Endothelial cell of umbilical vein (primary cell): ENCODE data around the gene MMP14. TPM values are rescaled to one million over a fixed set of nuclear protein-coding genes. Genes with fewer than 3 reads are reported as not detected.

Experiments
- BruUV-seq: library from RNA; stranded (reverse); fragments of 400-500 nt; replicated peaks from 2 replicates; lab custom pipeline; 2021; lab: Mats Ljungman, UMichigan
- CTCF ChIA-PET: fragments of 300-600, 350-600 bp; sonication (Branson Sonifier 250); formaldehyde crosslinking; loops from one replicate; lab custom pipeline; 2021; ENCODE audit warnings: antibody characterized with exemption, inconsistent platforms; lab: Charles Lee
- POLR2A ChIA-PET: fragments of 300-600, 350-600 bp; sonication (Branson Sonifier 250); formaldehyde crosslinking; loops from one replicate; lab custom pipeline; 2021; ENCODE audit warnings: antibody characterized with exemption, inconsistent platforms; lab: Charles Lee
- DNase-seq: peaks from one replicate; pipeline ENCODE4 v3.0.0-alpha.2; 2011; ENCODE audit warnings: low read depth, low spot score
- FAIRE-seq: peaks from 2 replicates; lab custom pipeline; 2011; peaks lifted over from hg19 to GRCh38; lab: Jason Lieb, UNC
- H2AFZ ChIP-seq: 2 replicates; pipeline ENCODE4 v1.6.0; 2012; ENCODE audit warnings: low read depth, low read length, control low read depth, inconsistent platforms
- H3K27ac ChIP-seq: 2 replicates; pipeline ENCODE4 v1.5.1; 2011; ENCODE audit warnings: low read depth, mild to moderate bottlenecking, control low read depth, low read length, moderate library complexity; ENCODE audit not compliant: insufficient read depth
- H3K27me3 ChIP-seq, 2 experiments: 2 replicates each; pipeline versions ENCODE4 v1.6.0 to v1.6.1; 2011; ENCODE audit warnings: low read length in 2 of 2, mixed read lengths in 1 of 2; ENCODE audit not compliant: control insufficient read depth in 2 of 2, insufficient read depth in 2 of 2
- H3K36me3 ChIP-seq, 2 experiments: 2 replicates in 1 of 2; 3 replicates in 1 of 2; pipeline ENCODE4 v1.5.1; 2011; ENCODE audit warnings: low read length in 2 of 2, mild to moderate bottlenecking in 1 of 2, moderate library complexity in 1 of 2; ENCODE audit not compliant: control insufficient read depth in 2 of 2, insufficient read depth in 2 of 2; ENCODE audit errors: extremely low read depth in 1 of 2
- H3K4me1 ChIP-seq: 3 replicates; pipeline ENCODE4 v1.5.1; 2011; ENCODE audit warnings: mild to moderate bottlenecking, low read length; ENCODE audit not compliant: control insufficient read depth, insufficient read depth; ENCODE audit errors: extremely low read depth
- H3K4me2 ChIP-seq: 2 replicates; pipeline ENCODE4 v1.6.1; 2011; ENCODE audit warnings: low read length, control low read depth, mixed read lengths; ENCODE audit not compliant: insufficient read depth
- H3K4me3 ChIP-seq, 3 experiments: fragments of 200-600 bp in 1 of 3; sonication (generic), shearing (Covaris generic) in 1 of 3; replicated peaks in 1 of 3; 2 replicates each; pipeline ENCODE4 v1.5.1; 2011 to 2016; ENCODE audit warnings: control low read depth in 3 of 3, low read length in 3 of 3, mild to moderate bottlenecking in 2 of 3, inconsistent platforms in 1 of 3, low read depth in 1 of 3, moderate library complexity in 1 of 3; ENCODE audit not compliant: insufficient read depth in 1 of 3
- H3K79me2 ChIP-seq: 2 replicates; pipeline ENCODE4 v1.6.0; 2012; ENCODE audit warnings: low read length, inconsistent platforms; ENCODE audit not compliant: control insufficient read depth, insufficient read depth
- H3K9ac ChIP-seq: replicated peaks from 2 replicates; pipeline ENCODE3; 2011; ENCODE audit warnings: low read length, control low read depth; ENCODE audit not compliant: insufficient read depth; ENCODE audit errors: extremely low read depth
- H3K9me1 ChIP-seq: replicated peaks from 3 replicates; pipeline ENCODE4 v1.6.0; 2011; ENCODE audit warnings: mild to moderate bottlenecking, low read length; ENCODE audit not compliant: control insufficient read depth, insufficient read depth; ENCODE audit errors: extremely low read depth
- H3K9me3 ChIP-seq: replicated peaks from 2 replicates; pipeline ENCODE4 v1.5.1; 2012; ENCODE audit warnings: low read length, inconsistent platforms; ENCODE audit not compliant: control insufficient read depth, insufficient read depth
- H4K20me1 ChIP-seq: replicated peaks from 2 replicates; pipeline ENCODE3; 2011; ENCODE audit warnings: mild to moderate bottlenecking, low read length; ENCODE audit not compliant: control insufficient read depth, insufficient read depth; ENCODE audit errors: extremely low read depth
- CTCF ChIP-seq, 2 donors: IDR thresholded peaks; 1 replicate in 1 of 2; 2 replicates in 1 of 2; pipeline ENCODE4 v1.5.1; 2011; ENCODE audit warnings: low read length in 2 of 2, mild to moderate bottlenecking in 2 of 2, moderate library complexity in 2 of 2, control low read depth in 1 of 2, inconsistent platforms in 1 of 2, low read depth in 1 of 2; ENCODE audit not compliant: insufficient read depth in 1 of 2; ENCODE audit errors: extremely low read depth in 1 of 2
- EZH2 ChIP-seq: IDR thresholded peaks from 2 replicates; pipeline ENCODE4 v1.6.1; 2012; ENCODE audit warnings: borderline replicate concordance, low read depth, mild to moderate bottlenecking, moderate library complexity, low read length, inconsistent platforms; ENCODE audit not compliant: severe bottlenecking
- FOS ChIP-seq: IDR thresholded peaks from 2 replicates; pipeline ENCODE4 v1.6.1; 2011; ENCODE audit warnings: mild to moderate bottlenecking, low read length, moderate library complexity, borderline replicate concordance; ENCODE audit not compliant: insufficient read depth
- GATA2 ChIP-seq: IDR thresholded peaks from 2 replicates; pipeline ENCODE4 v1.7.0; 2011; ENCODE audit warnings: low read depth, mild to moderate bottlenecking, moderate library complexity, mixed read lengths, low read length; ENCODE audit not compliant: insufficient read length, insufficient read depth
- JUN ChIP-seq: IDR thresholded peaks from 2 replicates; pipeline ENCODE4 v1.6.1; 2011; ENCODE audit warnings: borderline replicate concordance, low read depth; ENCODE audit not compliant: insufficient read length, insufficient read depth
- MAX ChIP-seq: IDR thresholded peaks from 2 replicates; pipeline ENCODE4 v1.6.1; 2011; ENCODE audit not compliant: insufficient read depth, insufficient read length
- MYC ChIP-seq: IDR thresholded peaks from one replicate; pipeline ENCODE4 v1.6.1; 2011; ENCODE audit warnings: mild to moderate bottlenecking, low read depth, low read length
- POLR2A ChIP-seq: IDR thresholded peaks from 2 replicates; pipeline ENCODE4 v1.6.1; 2012; ENCODE audit warnings: low read depth, mild to moderate bottlenecking, control low read depth, low read length
- POLR2AphosphoS5 ChIP-seq: IDR thresholded peaks from 2 replicates; pipeline ENCODE4 v1.6.1; 2012; ENCODE audit warnings: low read depth, mild to moderate bottlenecking, control low read depth, low read length, moderate library complexity; ENCODE audit not compliant: insufficient read depth
- dilution Hi-C: fragments of 300-500 bp; cut with MboI; formaldehyde crosslinking; loops from one replicate; pipeline ENCODE4 v1.15.0; 2019; ENCODE audit warnings: low sequenced_read_pairs; ENCODE audit not compliant: extremely low pct_ligation_motif_present
- intact Hi-C: fragments of 100-400 bp; cut with micrococcal nuclease; formaldehyde crosslinking; loops from one replicate; pipeline ENCODE4 v1.10.0; 2022
- polyA plus RNA-seq, 4 experiments: library from polyadenylated mRNA; depleted of rRNA in 3 of 4; stranded (reverse) in 3 of 4; unstranded in 1 of 4; fragments of >200 nt; gene quantifications; 2 replicates each; pipeline versions ENCODE4 v1.2.1 to v1.2.3, GENCODE V29; 2011 to 2012; ENCODE audit warnings: missing spikeins in 1 of 4
- total RNA-seq: library from RNA; stranded (reverse); gene quantifications from 2 replicates; pipeline ENCODE4 v1.2.3, GENCODE V29; 2021

MMP14 gene
- total and polyA plus RNA-seq, 2 donors (not counting 3 experiments of a cell fraction or from before 2014, with no cell fraction given): 506 to 603 TPM

- no peaks in the 10 kb centered on the region for H3K9me3 ChIP-seq
- TF ChIP-seq GATA2 (no peak), MAX (no peak), POLR2A (no peak), JUN (no peak), MYC (no peak), FOS (no peak), POLR2AphosphoS5 (no peak), EZH2 (no peak), CTCF (IDR thresholded peaks at IDR 0.05; ENCODE audit: extremely low read depth in 1 of 2, insufficient read depth in 1 of 2, low read depth in 1 of 2, low read length in 2 of 2) (no peak)
- H3K79me2 ChIP-seq: no peaks in the 10 kb centered on the region
- ChIA-PET POLR2A (no interaction called here), CTCF (interaction anchor here (11.4 kb wide), 1 partner anchor 9 kb away, joined by 80 read pairs; no protein-coding TSS in a partner anchor)
- no peaks in the 10 kb centered on the region for H3K36me3 ChIP-seq
- FAIRE-seq (no peak), DNase-seq (no peak)
- no peak overlapping the region for H2AFZ ChIP-seq
- no peak overlapping the region for H3K4me3 ChIP-seq
- no TSS peak for BruUV-seq
- dilution Hi-C loops (no loop called here), intact Hi-C loops (no loop called here)
- no peaks in the 10 kb centered on the region for H4K20me1 ChIP-seq
- H3K4me1 ChIP-seq: no peaks in the 10 kb centered on the region
- H3K9me1 ChIP-seq: no peaks in the 10 kb centered on the region
- no peak overlapping the region for H3K4me2 ChIP-seq
- no peaks in the 10 kb centered on the region for H3K27me3 ChIP-seq
- no peak overlapping the region for H3K9ac ChIP-seq
- no peak overlapping the region for H3K27ac ChIP-seq
Measured at GRCh38 chr14:22892488-22892887, 56.1 kb downstream of the MMP14 start.
